HepG2 (cell line): Measurements from ENCODE around the gene MGMT. TPM values are rescaled to one million over a fixed set of nuclear protein-coding genes. Genes with fewer than 3 reads are reported as not detected.

Source experiments
- ATAC-seq: fragments of 200-7000 bp; cut with Tn5 transposase; 3 replicates; pipeline ENCODE4 v1.9.1; 2020; ENCODE audit warnings: mild to moderate bottlenecking, moderate library complexity
- BruUV-seq: library from RNA; stranded (reverse); fragments of 400-500 nt; replicated peaks from 2 replicates; lab custom pipeline; 2021; lab: Mats Ljungman, UMichigan
- CTCF ChIA-PET: fragments of 300-600 bp; formaldehyde crosslinking; extraction: SDS; loops from one replicate; lab custom pipeline; 2021; ENCODE audit warnings: low total read pairs, inconsistent platforms, low intra/inter-chr PET ratio; lab: Yijun Ruan, JAX
- POLR2A ChIA-PET: fragments of 350-600 bp; sonication (Branson Sonifier 250); formaldehyde crosslinking; loops from one replicate; lab custom pipeline; 2020; ENCODE audit warnings: antibody characterized with exemption, inconsistent platforms; lab: Yijun Ruan, JAX
- DNase-seq: peaks from one replicate; pipeline ENCODE4 v3.0.0-alpha.2; 2015; ENCODE audit warnings: low spot score
- FAIRE-seq: peaks from 3 replicates; lab custom pipeline; 2011; peaks lifted over from hg19 to GRCh38; lab: Jason Lieb, UNC
- H2AFZ ChIP-seq: one replicate; pipeline ENCODE4 v1.6.1; 2011; ENCODE audit warnings: low read length, inconsistent platforms
- H3K27ac ChIP-seq: fragments of 300-600 bp; 3 replicates; pipeline ENCODE4 v1.8.0; 2011; ENCODE audit warnings: mixed run types, mild to moderate bottlenecking, mixed read lengths, low read length, inconsistent platforms; ENCODE audit not compliant: insufficient read depth; ENCODE audit errors: extremely low read length
- H3K27me3 ChIP-seq, 2 experiments: fragments of 200-600 bp in 1 of 2; 2 replicates in 1 of 2; 3 replicates in 1 of 2; pipeline versions ENCODE4 v1.6.0 to v1.8.0; 2011; ENCODE audit warnings: low read length in 2 of 2, mild to moderate bottlenecking in 2 of 2, moderate library complexity in 2 of 2, inconsistent platforms in 1 of 2; ENCODE audit not compliant: insufficient read depth in 2 of 2, control insufficient read depth in 1 of 2
- H3K36me3 ChIP-seq, 2 experiments: fragments of 200-600 bp in 1 of 2; replicated peaks in 1 of 2; 2 replicates in 1 of 2; 3 replicates in 1 of 2; pipeline versions ENCODE4 v1.5.1 to v1.8.0; 2011; ENCODE audit warnings: low read length in 2 of 2, inconsistent platforms in 1 of 2; ENCODE audit not compliant: insufficient read depth in 2 of 2, control insufficient read depth in 1 of 2
- H3K4me1 ChIP-seq: 2 replicates; pipeline ENCODE4 v1.5.1; 2012; ENCODE audit warnings: low read length, inconsistent platforms; ENCODE audit not compliant: insufficient read depth
- H3K4me2 ChIP-seq: 2 replicates; pipeline ENCODE4 v1.6.0; 2011; ENCODE audit warnings: low read depth, low read length, inconsistent platforms
- H3K4me3 ChIP-seq, 3 experiments: fragments of 200-600 bp in 1 of 3; sonication (generic), shearing (Covaris generic) in 1 of 3; replicated peaks in 1 of 3; 2 replicates each; pipeline ENCODE4 v1.5.1; 2011 to 2016; ENCODE audit warnings: low read length in 3 of 3, inconsistent platforms in 2 of 3, low read depth in 2 of 3, mild to moderate bottlenecking in 2 of 3, control low read depth in 1 of 3, mixed read lengths in 1 of 3; ENCODE audit not compliant: insufficient read depth in 1 of 3
- H3K79me2 ChIP-seq: one replicate; pipeline ENCODE4 v1.6.1; 2011; ENCODE audit warnings: low read length, inconsistent platforms; ENCODE audit not compliant: insufficient read depth
- H3K9ac ChIP-seq: 2 replicates; pipeline ENCODE4 v1.6.0; 2011; ENCODE audit warnings: mild to moderate bottlenecking, low read depth, low read length, inconsistent platforms; ENCODE audit not compliant: insufficient read depth
- H3K9me3 ChIP-seq: 2 replicates; pipeline ENCODE4 v1.5.1; 2012; ENCODE audit warnings: mild to moderate bottlenecking, low read length
- H4K20me1 ChIP-seq: 2 replicates; pipeline ENCODE4 v1.6.0; 2011; ENCODE audit warnings: inconsistent platforms, mild to moderate bottlenecking, low read length, moderate library complexity; ENCODE audit not compliant: insufficient read depth
- ARID2 ChIP-seq: sonication (generic); formaldehyde crosslinking; IDR thresholded peaks from 2 replicates; pipeline ENCODE4 v1.8.1; 2022; ENCODE audit warnings: mild to moderate bottlenecking, missing genetic modification reagents, borderline replicate concordance
- MAZ ChIP-seq, 2 experiments: sonication (generic) in 1 of 2; formaldehyde crosslinking in 1 of 2; IDR thresholded peaks; 2 replicates each; pipeline versions ENCODE4 v1.5.0 to v1.6.1; 2012 to 2020; ENCODE audit warnings: low read depth in 2 of 2, mild to moderate bottlenecking in 2 of 2, borderline replicate concordance in 1 of 2, improper control_type of control experiment in 1 of 2, low read length in 1 of 2, missing genetic modification reagents in 1 of 2, moderate library complexity in 1 of 2
- ONECUT2 ChIP-seq: sonication (generic); formaldehyde crosslinking; IDR thresholded peaks from 2 replicates; pipeline ENCODE4 v1.4.0; 2020; ENCODE audit warnings: missing genetic modification reagents
- POLR2G ChIP-seq: fragments of 200-400 bp; formaldehyde crosslinking; IDR thresholded peaks from 2 replicates; pipeline ENCODE4 v1.6.1; 2018; ENCODE audit warnings: mild to moderate bottlenecking, low read depth, low read length, moderate library complexity
- REXO4 ChIP-seq: sonication (generic); formaldehyde crosslinking; IDR thresholded peaks from 2 replicates; pipeline ENCODE4 v1.8.0; 2022; ENCODE audit warnings: missing genetic modification reagents, mild to moderate bottlenecking, borderline replicate concordance
- ZBTB21 ChIP-seq: sonication (generic); formaldehyde crosslinking; IDR thresholded peaks from 2 replicates; pipeline ENCODE4 v1.4.0; 2020; ENCODE audit warnings: missing genetic modification reagents
- ZNF235 ChIP-seq: sonication (generic); formaldehyde crosslinking; IDR thresholded peaks from 2 replicates; pipeline ENCODE4 v1.8.1; 2023; ENCODE audit warnings: mild to moderate bottlenecking, missing genetic modification reagents, borderline replicate concordance
- ZSCAN31 ChIP-seq: sonication (generic); formaldehyde crosslinking; IDR thresholded peaks from 2 replicates; pipeline ENCODE4 v1.5.0; 2020; ENCODE audit warnings: low read depth, mild to moderate bottlenecking, missing genetic modification reagents
- WGBS: methylation state at CpG from one replicate; pipeline ENCODE4 v1.1.6; 2017; ENCODE audit warnings: low lambda C conversion rate; 5-methylcytosine and 5-hydroxymethylcytosine counted together
- in situ Hi-C: cut with HindIII; loops from 2 replicates; pipeline ENCODE4 v1.10.0; 2017; ENCODE audit warnings: low pct_unique_long_range_greater_than_20kb; ENCODE audit not compliant: extremely low pct_ligation_motif_present
- intact Hi-C: fragments of 100-400 bp; cut with micrococcal nuclease; formaldehyde crosslinking; loops from one replicate; pipeline ENCODE4 v1.10.0; 2022; ENCODE audit not compliant: unreplicated experiment
- polyA plus RNA-seq, 8 experiments: library from polyadenylated mRNA; depleted of rRNA in 3 of 8; stranded (reverse) in 7 of 8; unstranded in 1 of 8; fragments of >200 nt; fragmentation: Illumina TruSeq in 4 of 8; extraction: Trizol in 4 of 8; gene quantifications; 2 replicates each; pipeline versions ENCODE4 v1.2.1 to v1.2.3, GENCODE V29; 2011 to 2016; ENCODE audit warnings: low read depth in 4 of 8, missing spikeins in 1 of 8, mixed read lengths in 1 of 8; ENCODE audit not compliant: insufficient read depth in 1 of 8
- total RNA-seq, 5 experiments: library from RNA; depleted of rRNA; stranded (reverse); fragments of >200 nt; fragmentation: Illumina TruSeq; extraction: Trizol; gene quantifications; 2 replicates each; pipeline ENCODE4 v1.2.3, GENCODE V29; 2016; ENCODE audit warnings: low read depth in 1 of 5
- TF ChIP-seq, protein P1 (sequence below): IDR thresholded peaks from 2 replicates; pipeline ENCODE4 v1.6.1; 2012; ENCODE audit warnings: inconsistent platforms
- TF ChIP-seq, protein P2 (sequence below): sonication (generic); formaldehyde crosslinking; IDR thresholded peaks from 2 replicates; pipeline ENCODE4 v1.5.1; 2020; ENCODE audit warnings: mild to moderate bottlenecking, missing genetic modification reagents, borderline replicate concordance

Gene MGMT
- total and polyA plus RNA-seq, 2 of the 13 experiments (the other 11 are each of a cell fraction or from before 2014, with no cell fraction given), result 12.0 to 19.5 TPM

DNA sequence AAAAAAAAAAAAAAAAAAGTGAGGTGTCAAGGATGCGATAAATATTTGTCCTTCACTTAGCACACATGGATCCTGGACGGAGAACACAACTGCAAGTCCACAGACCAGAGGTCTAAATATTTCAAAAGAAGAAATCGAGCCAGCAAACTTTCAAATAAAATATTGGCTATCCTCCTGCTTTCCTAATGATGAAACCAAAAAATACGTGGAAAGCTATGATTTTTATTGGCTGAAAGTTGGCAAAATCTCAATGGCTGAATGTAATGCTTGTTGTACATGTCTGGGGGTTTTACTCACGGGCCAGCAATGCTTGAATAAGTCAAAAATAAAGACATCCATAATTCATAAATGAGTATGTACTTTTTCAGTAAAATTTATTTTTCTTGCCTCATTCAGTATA is 19.0 kb upstream of the MGMT start:
- FAIRE-seq, result no peak
- CTCF ChIA-PET, result no interaction called here

More for the DNA sequence above, 19.0 kb upstream of the MGMT start:
- Histone ChIP-seq H3K27me3 (no peaks in the 10 kb centered on the region; a peak in 1 of 5 replicates), H2AFZ (no peak overlapping the region), H3K9ac (no peak overlapping the region), H3K36me3 (no peaks in the 10 kb centered on the region), H3K4me1 (peaks cover 30% of the 10 kb centered on the region), H3K27ac (no peak overlapping the region), H3K79me2 (no peaks in the 10 kb centered on the region), H3K4me2 (no peak overlapping the region), H3K4me3 (no peak overlapping the region), H3K9me3 (0 out of 2 replicates have a peak, but pooled peaks cover 7% of the 10 kb centered on the region), H4K20me1 (no peaks in the 10 kb centered on the region)
- no TSS peak for BruUV-seq
- no peak for TF ChIP-seq ZNF235
- TF ChIP-seq, protein P1, sequence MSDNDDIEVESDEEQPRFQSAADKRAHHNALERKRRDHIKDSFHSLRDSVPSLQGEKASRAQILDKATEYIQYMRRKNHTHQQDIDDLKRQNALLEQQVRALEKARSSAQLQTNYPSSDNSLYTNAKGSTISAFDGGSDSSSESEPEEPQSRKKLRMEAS, result no peak
- TF ChIP-seq POLR2G, result no peak
- TF ChIP-seq, protein P2, sequence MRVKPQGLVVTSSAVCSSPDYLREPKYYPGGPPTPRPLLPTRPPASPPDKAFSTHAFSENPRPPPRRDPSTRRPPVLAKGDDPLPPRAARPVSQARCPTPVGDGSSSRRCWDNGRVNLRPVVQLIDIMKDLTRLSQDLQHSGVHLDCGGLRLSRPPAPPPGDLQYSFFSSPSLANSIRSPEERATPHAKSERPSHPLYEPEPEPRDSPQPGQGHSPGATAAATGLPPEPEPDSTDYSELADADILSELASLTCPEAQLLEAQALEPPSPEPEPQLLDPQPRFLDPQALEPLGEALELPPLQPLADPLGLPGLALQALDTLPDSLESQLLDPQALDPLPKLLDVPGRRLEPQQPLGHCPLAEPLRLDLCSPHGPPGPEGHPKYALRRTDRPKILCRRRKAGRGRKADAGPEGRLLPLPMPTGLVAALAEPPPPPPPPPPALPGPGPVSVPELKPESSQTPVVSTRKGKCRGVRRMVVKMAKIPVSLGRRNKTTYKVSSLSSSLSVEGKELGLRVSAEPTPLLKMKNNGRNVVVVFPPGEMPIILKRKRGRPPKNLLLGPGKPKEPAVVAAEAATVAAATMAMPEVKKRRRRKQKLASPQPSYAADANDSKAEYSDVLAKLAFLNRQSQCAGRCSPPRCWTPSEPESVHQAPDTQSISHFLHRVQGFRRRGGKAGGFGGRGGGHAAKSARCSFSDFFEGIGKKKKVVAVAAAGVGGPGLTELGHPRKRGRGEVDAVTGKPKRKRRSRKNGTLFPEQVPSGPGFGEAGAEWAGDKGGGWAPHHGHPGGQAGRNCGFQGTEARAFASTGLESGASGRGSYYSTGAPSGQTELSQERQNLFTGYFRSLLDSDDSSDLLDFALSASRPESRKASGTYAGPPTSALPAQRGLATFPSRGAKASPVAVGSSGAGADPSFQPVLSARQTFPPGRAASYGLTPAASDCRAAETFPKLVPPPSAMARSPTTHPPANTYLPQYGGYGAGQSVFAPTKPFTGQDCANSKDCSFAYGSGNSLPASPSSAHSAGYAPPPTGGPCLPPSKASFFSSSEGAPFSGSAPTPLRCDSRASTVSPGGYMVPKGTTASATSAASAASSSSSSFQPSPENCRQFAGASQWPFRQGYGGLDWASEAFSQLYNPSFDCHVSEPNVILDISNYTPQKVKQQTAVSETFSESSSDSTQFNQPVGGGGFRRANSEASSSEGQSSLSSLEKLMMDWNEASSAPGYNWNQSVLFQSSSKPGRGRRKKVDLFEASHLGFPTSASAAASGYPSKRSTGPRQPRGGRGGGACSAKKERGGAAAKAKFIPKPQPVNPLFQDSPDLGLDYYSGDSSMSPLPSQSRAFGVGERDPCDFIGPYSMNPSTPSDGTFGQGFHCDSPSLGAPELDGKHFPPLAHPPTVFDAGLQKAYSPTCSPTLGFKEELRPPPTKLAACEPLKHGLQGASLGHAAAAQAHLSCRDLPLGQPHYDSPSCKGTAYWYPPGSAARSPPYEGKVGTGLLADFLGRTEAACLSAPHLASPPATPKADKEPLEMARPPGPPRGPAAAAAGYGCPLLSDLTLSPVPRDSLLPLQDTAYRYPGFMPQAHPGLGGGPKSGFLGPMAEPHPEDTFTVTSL (CRISPR knock-in tag), result no peak
- TF ChIP-seq ONECUT2 (CRISPR knock-in tag), result no peak
- no peak for TF ChIP-seq ZSCAN31 (CRISPR knock-in tag)
- TF ChIP-seq MAZ (IDR thresholded peaks at IDR 0.05; ENCODE audit: borderline replicate concordance, low read depth, low read length), result no peak
- no peak for TF ChIP-seq MAZ (CRISPR knock-in tag; IDR thresholded peaks at IDR 0.05; ENCODE audit: low read depth)
- TF ChIP-seq REXO4 (CRISPR knock-in tag), result no peak
- TF ChIP-seq ARID2, result no peak
- TF ChIP-seq ZBTB21 (CRISPR knock-in tag), result no peak
- 23% methylated on average over 5 of the region's 5 CpGs for WGBS
- DNase-seq (no peak), ATAC-seq (no peak)
- intact Hi-C loops (no loop called here), in situ Hi-C loops (no loop called here)
- POLR2A ChIA-PET, result no interaction called here
